Inflammatory macrophage treated with lipopolysaccharide for 4 hours (primary cell): Measurements from ENCODE around the gene TNFRSF17.

Source experiments
- DNase-seq: peaks from one replicate; pipeline ENCODE4 v3.0.0-alpha.2; 2020

The TNFRSF17 gene

GRCh38 chr16:11972128-11972527 lies 7.1 kb downstream of the TNFRSF17 start:
- DNase-seq = no peak

GRCh38 chr16:11973070-11973469 lies 8.1 kb downstream of the TNFRSF17 start:
- DNase-seq = no peak

DNA sequence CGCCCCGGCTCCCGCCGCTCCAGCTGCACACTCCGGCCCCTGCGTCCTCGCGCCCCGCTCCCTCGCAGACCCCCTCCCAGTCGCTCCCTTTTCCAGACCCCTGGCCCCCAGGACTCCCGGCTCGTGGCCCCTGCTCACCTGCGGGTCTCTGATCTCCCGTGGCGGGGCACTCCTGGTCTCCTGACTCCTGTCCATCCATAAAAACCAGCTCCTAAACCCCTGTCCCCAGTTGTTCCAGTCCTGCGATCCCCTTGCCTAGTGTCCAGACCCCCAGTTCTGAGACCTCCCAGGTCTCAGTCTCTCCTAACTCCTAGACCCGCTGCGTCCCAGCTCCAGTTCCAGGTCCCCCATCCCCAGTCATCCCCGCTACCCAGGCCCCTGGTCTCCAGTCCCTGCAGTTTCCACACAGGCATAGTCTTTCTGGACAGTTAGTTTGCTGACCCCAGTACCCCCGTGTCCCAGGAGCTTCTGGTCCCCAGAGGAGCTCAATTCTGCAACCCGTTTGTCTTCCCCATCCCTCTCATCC lies 11.9 kb downstream of the TNFRSF17 start:
- DNase-seq = no peak

DNA sequence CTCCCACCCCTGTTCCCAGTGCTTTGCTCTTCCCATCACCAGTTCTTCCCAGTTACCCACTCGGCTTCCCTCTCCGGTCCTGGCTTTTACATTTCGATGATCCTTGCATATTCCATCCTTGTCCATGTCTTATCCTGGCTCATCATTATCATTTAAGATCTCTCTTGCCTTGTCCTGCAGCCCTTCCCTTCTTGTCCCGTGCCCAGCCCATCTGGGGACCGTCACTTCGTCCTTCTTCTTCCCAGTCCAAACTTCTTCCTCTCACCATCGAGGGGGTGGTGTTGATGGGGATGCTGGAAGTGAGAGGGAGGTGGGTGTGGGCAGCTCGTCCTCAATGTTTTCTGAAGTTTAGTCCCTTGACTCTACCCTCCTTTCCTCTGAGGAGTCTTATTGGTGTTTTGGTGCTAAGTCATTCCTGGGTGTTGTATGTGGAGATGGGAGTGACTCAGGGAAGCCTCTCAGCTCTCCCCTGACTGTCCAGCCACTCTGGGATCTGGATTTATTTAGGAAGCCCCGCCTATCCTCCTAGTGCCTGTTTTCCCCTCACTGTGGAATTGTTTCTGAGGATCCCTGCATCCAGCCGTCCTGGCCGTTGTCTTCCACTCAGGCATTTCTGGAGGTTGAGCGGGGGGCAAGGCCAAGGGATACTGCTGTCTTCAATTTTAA lies 12.5 kb downstream of the TNFRSF17 start:
- no peak for DNase-seq

DNA sequence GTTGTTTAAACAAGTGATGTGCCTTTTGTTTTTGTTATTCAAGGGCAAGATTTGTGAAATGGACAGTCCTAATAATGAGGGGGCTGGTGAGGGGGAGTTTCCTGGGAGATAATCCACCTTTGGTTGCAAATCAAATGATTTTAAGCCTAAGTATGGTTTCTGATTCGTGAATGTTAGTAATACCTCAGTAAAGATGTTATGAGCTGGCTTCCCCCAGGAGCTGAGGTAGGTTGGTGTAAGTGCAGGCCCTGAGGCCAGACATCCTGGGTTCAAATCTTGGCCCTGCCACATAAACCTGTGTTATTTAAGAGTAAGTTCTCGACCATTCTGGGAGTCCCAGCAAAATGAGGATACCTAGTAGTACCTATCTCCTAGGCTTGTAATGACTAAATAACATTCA lies 13.1 kb downstream of the TNFRSF17 start:
- no peak for DNase-seq

GRCh38 chr16:11979013-11979672 lies 14.1 kb downstream of the TNFRSF17 start:
- no peak for DNase-seq

DNA sequence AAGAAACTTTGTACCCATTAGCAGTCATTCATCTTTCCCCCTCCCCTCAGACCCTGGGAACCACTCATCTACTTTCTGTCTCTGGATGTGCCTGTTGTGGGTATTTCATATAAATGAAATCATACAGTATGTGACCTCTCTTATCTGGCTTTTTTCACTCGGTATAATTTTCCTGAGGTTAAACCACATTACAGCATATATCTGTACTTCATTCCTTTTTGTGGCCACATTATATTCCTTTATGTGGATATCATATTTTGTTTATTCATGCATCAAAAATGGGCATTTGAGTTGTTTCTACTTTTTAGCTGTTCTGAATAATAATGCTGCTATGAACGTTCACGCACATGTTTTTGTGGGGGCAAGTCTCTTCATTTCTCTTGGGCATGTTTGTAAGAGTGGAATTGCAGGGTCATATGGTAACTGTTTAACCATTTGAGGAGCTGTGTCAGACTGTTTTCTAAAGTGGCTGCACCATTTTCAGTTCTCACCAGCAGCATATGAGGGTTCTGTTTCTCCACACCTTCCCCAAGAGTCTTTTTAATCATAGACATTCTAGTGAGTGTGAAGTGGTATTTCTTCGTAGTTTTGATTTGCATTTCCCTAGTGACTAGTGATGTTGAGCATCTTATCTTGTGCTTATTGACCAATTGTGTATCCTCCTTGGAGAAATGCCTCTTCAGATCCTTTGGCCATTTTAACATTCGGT lies 15.3 kb downstream of the TNFRSF17 start:
- DNase-seq = no peak

DNA sequence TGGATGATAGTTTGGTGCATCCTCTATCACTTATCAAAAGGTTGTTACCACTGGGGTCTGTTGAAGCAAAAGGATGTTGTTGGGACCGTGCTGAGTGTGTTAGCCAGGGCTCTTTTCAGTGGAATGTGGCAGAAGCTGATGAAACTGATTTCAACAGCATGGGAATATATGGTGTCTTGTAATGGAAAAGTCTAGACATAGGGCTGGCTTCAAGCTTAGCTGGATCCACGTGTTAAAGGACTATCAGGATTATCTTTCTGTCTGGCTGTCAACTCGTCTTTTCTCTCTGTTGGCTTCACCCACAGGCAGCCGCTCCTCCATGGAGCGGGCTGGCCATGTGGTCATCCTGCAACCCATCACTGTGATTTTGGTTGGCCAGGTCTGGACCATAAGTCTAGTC lies 20.2 kb downstream of the TNFRSF17 start:
- DNase-seq = no peak

- no peak for DNase-seq
Measured at GRCh38 chr16:11986521-11987057, 21.6 kb downstream of the TNFRSF17 start.

DNA sequence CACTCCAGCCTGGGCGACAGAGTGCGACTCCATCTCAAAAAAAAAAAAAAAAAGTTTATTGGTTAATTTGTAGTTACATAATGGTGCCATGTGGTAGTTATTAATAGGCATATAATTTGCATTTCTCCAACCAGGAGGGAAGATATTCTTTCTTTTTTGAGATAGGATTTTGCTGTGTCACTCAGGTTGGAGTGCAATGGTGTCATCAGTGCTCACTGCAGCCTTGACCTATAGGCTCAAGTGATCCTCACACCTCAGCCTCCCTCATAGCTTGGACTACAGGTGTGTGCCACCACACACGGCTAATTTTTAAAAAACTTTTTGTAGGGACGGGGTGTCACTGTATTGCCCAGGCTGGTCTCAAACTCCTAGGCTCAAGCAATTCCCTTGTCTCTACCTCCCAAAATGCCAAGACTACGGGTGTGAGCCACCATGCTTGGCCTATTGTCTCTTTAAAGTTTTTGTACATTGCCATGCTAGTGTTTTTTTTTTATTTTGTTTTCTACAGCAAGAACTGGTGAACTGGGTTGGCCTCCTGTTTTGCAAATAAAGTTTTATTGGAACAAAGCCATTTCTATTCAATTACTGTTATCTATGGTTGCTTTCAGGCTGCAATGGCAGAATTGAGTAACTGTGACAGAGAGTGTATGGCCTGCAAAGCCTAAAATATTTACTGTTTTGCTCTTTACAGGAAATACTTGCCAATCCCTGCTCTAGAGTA lies 23.4 kb downstream of the TNFRSF17 start:
- peak; percentile 27 for DNase-seq

DNA sequence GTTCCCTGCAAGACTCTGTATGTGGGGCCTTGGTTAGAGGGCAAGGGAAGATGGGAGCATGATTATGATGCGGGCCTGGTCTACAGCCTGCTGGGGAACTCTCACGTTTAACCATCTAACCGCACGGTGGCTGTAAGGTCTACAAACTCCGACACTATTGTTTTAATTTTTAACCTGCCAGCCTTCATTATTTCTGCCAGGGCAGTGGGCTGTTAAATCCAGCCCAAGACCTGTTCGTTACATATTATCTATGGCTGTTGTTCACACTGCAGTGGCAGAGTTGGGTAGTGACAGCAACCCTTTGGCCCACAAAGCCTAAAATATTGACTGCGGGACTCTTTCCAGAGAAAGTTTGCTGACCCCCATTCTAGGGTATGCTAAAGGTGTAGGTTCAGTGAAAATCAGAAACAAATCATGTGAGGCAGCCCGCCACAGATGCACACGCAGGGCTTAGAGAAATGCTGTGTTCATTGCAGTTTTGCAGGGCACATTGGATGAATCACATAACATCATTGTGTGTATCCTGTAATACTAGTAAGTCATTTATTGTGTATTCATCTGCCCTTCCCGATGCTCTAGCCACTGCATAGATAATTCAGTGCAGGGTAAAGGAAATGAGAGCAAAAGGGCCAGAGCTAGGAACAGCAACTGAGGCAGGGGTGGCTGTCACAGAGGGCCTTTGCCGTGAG lies 25.8 kb downstream of the TNFRSF17 start:
- DNase-seq = no peak

- peak; percentile 39 for DNase-seq
Measured at GRCh38 chr16:11992008-11992584, 27.1 kb downstream of the TNFRSF17 start.

DNA sequence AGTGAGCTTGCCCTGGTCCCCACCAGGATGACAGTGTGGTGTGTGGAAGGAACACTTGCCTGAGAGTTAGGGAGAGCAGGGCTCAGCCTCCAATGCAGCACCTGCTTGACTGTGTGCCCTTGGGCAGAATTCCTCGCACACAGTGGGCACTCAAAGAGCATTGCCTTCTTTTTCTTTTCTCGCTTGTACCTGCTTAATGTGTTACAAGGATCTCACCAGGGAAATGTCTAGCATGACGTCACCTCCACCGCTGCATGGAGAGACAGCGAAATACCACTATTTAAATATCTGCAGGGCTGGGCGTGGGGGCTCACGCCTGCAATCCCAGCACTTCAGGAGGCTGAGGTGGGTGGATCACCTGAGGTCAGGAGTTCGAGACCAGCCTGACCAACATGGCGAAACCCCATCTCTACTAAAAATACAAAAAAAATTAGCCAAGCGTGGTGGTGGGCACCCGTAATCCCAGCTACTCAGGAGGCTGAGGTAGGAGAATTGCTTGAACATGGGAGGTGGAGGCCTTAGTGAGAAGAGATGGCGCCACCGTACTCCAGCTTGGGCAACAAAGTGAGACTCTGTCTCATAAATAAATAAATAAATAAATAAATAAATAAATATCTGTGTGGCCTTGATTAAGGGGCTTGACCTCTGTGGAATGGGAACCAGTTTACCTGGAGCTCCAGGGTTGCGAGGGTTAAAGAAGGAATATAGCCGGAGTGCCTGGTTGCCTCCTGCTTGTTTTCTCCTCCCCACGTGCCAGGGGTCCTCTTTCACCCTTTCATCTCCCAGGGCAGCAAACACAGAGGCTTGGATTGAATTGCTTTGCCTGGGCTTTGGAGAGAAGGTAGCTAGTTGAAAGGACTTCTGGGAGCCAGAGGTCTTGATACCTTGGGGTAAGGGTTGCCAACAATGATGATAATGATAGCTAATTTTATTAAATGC lies 27.8 kb downstream of the TNFRSF17 start:
- no peak for DNase-seq

GRCh38 chr16:11994143-11995119 lies 29.4 kb downstream of the TNFRSF17 start:
- peak; percentile 92 for DNase-seq

DNA sequence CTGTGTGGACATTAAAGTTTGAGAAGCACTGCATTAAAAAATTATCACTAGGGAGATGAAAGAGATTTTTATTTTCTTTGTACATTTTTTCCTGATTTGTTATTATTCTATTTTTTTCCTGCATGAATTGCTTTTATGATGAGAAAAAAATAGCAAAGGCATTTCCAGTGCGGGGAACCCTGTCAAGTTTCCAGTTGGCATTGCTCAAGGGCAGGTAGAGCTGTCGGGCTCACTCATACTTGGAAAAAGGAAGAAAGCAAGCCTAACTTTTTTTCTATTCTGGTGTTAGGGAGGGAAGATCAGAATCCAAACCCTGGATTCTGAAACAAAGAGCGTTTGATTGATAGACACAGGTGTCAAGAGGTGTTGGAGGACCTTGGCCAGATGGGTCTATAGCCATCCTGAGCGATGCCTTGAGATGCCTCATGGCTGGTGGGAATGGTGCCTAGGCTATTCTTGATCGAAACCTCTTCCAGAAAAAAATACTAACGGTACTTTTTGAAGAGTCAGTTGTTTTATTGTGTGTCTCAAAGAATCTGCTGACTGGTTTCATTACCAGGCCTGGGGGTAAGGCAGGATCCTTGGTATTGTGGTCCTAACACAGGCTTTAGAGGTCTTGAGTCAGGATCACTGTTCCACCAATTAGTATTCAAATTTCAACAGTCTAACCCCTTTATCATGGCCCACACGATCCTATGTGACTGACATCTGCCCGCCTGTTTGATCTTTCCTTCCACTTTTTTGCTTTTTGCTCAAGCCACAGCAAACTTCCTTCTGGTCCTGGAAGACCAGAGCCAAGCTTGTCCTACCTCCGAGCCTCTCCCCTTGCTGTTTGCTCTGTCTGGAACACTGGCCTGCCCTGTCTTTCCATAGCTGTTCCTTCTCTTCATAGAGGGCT lies 31.7 kb downstream of the TNFRSF17 start:
- DNase-seq = peak; percentile 32

DNA sequence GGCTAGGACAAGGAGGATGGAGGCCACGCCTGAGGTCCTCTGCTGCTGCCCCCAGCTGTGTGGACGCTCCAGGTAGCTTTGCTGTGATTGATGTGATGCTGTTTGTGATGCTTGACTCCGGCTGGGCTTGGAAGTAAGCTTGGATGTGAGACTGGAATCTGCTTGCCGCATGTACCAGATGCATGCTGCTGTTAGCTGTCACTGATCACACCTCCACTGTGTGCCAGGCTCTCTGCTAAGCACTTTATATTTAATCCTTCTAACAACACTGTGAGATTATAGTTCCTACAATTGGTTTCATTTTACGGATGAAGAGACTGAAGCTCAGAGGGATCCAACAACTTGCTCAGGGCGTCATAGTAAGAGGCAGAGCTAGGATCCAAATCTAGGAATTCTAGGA lies 35.0 kb downstream of the TNFRSF17 start:
- DNase-seq = no peak

GRCh38 chr16:12002447-12003006 lies 37.5 kb downstream of the TNFRSF17 start:
- no peak for DNase-seq

GRCh38 chr16:12006637-12007036 lies 41.6 kb downstream of the TNFRSF17 start:
- DNase-seq = no peak
